Astrocyte (in vitro differentiated cells and primary cell): ENCODE data around the gene NDUFC2.

ENCODE experiments used
- EZH2 ChIP-seq: IDR thresholded peaks from 2 replicates; pipeline ENCODE4 v1.6.1; 2012; ENCODE audit warnings: mild to moderate bottlenecking, low read length, inconsistent platforms; ENCODE audit not compliant: insufficient read depth
- TF ChIP-seq, protein P1 (sequence below): IDR thresholded peaks from 2 replicates; pipeline ENCODE4 v1.5.1; 2011; ENCODE audit warnings: low read depth, mild to moderate bottlenecking, inconsistent platforms, low read length, moderate library complexity; ENCODE audit not compliant: insufficient read depth

DNA sequence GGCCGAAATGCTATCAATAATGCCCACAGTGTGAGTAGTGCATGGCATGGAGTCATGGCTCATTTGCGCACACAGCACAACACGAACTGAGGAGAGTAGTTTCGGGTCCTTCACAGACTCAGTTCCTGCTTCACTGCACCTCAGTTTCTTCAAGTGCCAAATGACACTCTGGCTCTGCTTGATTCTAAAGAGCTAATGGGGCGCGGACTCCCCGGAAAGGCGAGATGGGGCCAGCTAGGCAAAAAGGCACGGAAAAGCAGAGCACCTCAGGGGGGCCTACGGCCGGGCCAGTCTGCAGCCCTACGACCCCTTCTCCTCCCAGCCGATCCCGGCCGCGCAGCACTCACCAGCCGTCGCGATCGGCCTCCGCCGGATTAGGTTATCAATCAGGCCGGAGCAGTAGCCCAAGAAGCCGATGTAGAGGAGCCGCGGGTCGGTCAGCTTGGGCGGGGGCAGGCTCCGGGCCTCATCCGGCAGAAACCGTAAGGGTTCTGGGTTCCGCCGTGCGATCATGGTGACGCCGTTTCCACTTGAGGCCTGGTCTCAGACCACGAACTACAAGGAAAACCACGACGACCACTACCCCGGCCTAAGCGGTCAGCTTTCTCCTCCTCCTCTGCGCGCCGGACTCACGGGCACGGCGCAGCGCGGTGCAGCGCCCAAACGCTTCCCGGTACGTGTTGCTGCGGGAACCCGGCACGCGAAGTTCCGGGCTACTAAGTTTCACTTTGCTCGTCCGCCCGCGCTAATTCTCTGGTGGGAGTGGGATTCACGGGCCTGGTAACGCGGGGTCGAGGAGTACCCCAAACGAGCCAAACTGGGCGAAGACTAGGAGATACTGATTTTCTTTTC, at the start of gene NDUFC2:
- TF ChIP-seq, protein P1, sequence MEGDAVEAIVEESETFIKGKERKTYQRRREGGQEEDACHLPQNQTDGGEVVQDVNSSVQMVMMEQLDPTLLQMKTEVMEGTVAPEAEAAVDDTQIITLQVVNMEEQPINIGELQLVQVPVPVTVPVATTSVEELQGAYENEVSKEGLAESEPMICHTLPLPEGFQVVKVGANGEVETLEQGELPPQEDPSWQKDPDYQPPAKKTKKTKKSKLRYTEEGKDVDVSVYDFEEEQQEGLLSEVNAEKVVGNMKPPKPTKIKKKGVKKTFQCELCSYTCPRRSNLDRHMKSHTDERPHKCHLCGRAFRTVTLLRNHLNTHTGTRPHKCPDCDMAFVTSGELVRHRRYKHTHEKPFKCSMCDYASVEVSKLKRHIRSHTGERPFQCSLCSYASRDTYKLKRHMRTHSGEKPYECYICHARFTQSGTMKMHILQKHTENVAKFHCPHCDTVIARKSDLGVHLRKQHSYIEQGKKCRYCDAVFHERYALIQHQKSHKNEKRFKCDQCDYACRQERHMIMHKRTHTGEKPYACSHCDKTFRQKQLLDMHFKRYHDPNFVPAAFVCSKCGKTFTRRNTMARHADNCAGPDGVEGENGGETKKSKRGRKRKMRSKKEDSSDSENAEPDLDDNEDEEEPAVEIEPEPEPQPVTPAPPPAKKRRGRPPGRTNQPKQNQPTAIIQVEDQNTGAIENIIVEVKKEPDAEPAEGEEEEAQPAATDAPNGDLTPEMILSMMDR = no peak
- no peak for TF ChIP-seq EZH2
